GM19468 (cell line): ENCODE results near the gene ZDHHC11B.
"Not testable (repeated sequence)": the region's sequence is repeated elsewhere in the genome, so short reads cannot be mapped to it uniquely, and the experiment has no call there.

Experiments used
- ATAC-seq: cut with Tn5 transposase; IDR thresholded peaks from one replicate; pipeline ENCODE4 v1.9.1; 2021; ENCODE audit warnings: mild to moderate bottlenecking, moderate library complexity, moderate number of reproducible peaks; ENCODE audit not compliant: unreplicated experiment; ENCODE audit errors: extremely low read depth

ZDHHC11B gene

DNA sequence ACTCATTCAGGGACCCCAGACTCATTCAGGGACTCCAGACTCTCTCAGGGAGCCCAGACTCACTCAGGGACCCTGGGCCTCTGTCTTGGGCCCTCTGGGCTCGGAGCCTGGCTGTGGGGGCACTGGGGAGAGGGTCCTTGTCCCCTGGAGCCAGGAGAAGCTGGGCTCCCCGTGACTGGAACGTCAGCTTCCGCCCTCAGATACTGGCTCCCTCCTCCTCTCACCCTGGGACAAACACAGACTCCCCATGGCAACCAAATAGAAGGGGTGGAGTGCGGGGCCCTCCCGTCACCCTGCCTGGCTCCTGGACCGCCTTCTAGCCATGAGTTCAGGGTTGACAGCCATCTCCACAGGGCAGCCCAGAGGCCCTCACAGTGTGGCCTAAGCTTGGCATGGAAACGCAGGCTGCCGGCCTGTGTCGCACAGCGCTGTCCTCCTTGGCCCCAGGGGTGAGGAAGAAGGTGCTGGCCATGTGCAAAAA is 27.6 kb downstream of the ZDHHC11B start:
- no peak for ATAC-seq

DNA sequence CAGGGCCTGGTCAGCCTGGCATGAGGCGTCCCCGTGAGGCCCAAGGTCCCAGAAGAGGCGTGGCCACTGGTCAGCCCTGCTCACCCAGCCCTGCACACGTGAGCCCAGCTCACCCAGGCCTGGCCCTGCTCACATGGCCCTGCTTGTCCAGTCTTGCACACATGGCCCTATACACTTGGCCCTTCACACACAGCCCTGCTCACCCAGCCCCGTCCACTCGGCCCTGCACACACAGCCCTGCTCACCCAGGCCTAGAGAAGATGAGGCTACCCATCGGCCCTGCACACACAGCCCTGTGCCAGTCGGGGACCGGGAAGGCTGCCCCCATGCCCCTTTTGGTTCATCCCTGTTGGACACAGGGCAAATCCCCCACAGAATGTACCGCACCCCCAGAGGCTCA is 28.4 kb downstream of the ZDHHC11B start:
- no peak for ATAC-seq

- not testable (repeated sequence) for ATAC-seq
Observed at GRCh38 chr5:754143-754632, 30.3 kb downstream of the ZDHHC11B start.

DNA sequence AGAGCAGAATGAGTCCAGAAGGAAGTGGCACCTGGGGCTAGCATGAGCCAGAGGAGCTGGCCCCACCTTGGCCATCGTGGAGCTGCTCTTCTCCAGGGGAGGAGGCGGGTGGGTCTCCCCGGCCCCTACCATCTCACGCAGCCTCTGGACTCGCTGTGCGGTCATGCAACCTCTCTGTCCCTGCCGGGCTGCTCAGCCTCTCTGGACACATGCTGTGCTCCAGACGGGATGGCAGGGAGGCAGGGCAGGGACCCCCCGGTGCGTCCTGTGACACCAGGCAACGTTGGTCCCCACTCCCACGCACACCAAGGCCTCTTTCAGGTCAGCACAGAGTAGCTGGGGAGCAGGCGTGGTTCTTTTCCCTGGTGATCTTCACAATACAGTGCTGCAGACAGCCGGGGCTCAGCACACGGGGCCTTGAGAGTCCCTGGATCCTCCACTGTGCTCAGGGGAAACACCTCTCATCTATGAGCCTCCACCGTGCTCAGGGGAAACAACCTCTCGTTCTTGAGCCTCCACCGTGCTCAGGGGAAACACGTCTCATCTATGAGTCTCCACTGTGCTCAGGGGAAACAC is 30.9 kb downstream of the ZDHHC11B start:
- not testable (repeated sequence) for ATAC-seq

GRCh38 chr5:752532-753115 is 31.9 kb downstream of the ZDHHC11B start:
- ATAC-seq = not testable (repeated sequence)

DNA sequence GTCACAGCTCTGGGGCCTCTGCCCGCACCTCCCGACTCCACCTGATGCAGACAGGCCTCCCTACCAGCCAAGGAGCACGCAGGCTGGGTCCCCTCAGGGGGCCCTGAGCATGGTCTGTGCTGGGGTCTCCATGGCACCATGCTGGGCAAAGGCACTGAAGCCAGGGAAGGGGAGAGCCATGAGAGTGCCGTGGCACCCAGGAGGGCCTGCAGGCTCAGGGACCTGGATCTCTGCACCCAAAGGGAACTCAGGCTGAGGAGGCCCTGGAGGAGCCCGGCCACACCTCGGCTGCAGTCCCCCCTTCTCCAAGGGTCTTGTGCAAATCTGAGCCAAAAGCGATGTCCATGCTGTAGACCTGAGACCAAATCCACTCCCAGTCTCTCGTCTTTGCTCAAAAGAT is 32.5 kb downstream of the ZDHHC11B start:
- ATAC-seq = not testable (repeated sequence)

DNA sequence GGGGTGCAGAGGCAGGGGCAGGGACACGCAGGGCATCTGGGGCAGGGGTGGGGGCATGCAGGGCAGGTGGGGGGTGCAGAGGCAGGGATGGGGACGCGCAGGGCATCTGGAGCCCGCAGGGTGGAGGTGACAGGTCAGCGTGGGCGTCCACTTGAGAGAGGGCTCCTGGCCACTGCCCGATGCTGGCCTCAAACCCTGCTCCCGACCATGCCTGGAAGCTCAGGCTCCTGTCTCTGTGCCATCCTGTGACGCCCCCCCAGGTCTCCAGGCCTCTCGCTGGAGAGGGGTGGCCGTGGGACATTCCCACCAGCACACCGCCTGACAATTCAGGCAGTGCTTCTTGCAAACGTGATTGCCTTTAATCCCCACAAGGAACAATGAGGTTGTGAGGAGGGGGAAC is 33.0 kb downstream of the ZDHHC11B start:
- ATAC-seq = no peak

GRCh38 chr5:750226-750625 is 34.3 kb downstream of the ZDHHC11B start:
- ATAC-seq = not testable (repeated sequence)

DNA sequence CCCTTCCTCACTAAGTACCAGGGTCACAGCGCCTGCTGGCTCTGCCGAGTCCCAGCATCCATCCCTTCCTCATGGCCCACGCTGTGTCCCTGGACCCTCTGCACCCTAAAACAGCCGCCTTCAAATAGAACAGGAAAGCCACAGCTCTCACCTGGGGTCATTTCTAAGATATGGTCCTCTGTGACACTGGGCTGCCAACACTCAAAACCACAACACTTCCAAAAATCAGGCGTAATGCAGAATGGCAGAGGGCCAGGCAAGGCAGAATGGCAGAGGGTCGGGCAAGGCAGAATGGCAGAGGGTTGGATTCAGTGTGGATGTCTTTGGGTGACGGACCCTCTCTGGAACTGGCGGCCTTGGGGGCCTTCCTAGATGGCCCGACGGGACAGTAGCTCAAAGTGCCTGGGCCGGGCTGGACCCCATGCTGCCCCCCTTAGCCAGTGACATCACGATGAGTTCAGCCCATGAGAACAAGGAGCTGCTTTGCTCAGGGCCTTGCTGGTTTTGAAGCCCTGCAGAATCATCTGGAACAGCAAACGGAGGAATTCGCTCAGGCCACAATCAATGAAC is 35.3 kb downstream of the ZDHHC11B start:
- no peak for ATAC-seq

- not testable (repeated sequence) for ATAC-seq
Observed at GRCh38 chr5:748011-748980, 36.2 kb downstream of the ZDHHC11B start.

- not testable (repeated sequence) for ATAC-seq
Observed at GRCh38 chr5:747303-747844, 37.2 kb downstream of the ZDHHC11B start.

GRCh38 chr5:746258-746761 is 38.2 kb downstream of the ZDHHC11B start:
- ATAC-seq = no peak

GRCh38 chr5:745272-746142 is 39.0 kb downstream of the ZDHHC11B start:
- ATAC-seq = not testable (repeated sequence)

DNA sequence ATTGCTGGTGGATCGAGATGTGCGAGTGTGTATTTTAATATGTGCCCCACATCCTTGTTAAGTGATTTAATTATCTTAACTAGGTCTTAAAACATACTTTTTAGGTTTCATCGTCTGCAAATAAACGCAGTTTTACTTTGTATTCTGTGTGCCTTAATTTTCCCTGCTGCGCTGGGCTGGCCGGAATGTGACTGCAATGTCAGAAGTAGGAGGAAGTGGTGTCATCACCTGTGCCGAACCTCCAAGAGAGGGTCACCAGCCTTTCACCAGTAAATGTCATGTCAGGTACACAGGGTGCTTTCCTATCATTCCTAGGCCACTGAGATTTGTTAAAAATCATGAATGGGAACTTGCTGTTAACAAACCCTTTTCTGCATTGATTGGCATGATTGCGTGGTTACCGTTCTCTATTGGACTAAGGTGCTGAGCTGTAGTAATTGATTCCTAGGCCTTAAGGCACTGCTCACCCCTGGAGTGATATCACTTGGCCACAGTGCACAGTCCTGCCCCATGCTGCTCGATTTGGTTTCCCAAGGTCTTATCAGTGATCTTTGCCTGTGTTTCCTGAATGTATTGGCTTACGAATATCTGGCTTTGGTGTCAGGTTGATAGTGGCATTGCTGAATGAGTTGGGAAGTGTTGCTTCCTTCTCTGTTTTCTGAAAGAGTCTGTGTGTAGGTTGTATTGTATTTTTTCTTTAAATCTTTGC is 40.7 kb downstream of the ZDHHC11B start:
- not testable (repeated sequence) for ATAC-seq

DNA sequence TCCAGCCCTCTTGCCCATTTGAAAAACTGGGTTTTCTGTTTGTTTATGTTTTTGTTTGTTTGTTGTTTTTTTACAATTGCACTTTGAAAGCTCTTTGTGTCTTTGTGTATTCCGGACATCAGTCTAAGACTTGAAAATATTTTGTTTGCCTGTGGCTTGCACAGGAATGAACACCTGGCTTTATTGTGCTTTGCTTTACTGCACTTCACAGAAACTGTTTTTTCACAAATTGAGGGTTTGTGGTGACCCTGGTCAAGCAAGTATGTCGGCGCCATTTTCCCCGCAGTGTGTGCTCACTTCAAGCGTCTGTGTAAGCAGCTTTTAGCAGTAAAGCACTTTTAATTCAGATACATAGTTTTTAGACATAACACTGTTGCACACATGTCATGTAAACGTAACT is 42.3 kb downstream of the ZDHHC11B start:
- not testable (repeated sequence) for ATAC-seq

DNA sequence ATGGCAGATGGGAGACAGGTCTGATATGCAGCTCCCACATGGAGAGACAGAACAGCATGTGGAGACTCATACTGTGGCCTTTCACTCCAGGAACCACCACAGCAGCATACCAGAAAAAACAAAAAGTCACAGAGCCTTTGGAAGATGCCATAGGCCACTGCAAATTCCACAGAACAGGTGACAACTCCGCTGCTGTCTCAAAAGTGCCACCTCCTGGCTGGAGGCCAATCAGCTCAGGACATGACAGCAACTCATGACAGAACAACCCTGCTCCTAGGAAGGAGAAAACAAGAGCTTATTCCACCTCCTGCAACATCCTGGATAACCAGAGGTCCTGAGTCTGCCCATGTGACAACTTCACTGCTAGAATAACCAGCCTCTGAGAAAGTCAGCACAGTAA is 50.4 kb downstream of the ZDHHC11B start:
- not testable (repeated sequence) for ATAC-seq

DNA sequence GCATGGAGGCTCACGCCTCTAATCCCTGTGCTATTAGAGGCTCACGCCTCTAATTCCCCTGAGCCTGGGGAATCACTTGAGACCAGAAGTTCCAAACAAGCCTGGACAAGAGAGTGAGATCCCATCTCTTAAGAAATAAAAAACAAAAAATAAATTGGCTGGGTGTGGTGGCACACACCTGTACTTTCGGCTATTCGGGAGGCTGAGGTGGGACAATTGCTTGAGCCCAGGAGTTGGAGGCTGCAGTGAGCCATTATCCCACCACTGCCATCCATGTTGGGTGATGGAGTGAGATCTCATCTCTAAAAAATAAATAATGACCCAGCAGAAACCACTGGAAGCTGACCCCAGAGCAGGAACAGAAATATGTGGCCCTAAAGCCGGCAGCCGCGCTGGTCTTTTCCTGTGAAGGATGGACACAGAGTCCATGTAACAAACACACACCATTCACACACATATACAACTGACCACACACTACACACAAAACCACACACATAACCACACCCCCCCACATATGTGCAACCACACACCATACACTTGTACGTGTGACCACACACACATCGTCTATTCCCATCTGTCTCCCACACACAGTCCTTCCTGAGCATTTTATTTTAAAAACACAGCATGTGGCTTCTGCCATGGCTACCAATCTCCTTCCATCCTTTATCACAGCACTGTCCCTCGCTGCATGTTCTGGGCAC is 51.6 kb downstream of the ZDHHC11B start:
- ATAC-seq = not testable (repeated sequence)

DNA sequence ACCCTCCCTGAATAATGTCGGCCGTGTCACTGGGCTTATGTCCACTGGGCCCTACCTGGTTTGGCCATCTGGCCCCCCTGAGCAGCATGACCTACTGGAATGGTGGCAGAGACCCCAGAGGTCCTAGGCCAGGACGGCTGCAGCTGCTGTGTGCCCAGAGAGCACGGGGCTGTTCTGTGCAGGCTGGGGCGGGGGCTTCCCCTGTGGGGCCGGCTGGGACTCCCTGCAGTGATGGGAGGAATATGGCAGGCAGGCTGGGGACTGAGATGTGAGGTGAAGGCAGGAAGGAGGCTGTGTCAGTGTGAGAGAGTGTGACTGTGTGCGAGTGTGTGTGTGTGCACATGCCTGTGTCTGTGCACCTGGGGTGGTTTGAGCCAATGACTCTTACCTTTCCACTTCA is 55.3 kb downstream of the ZDHHC11B start:
- not testable (repeated sequence) for ATAC-seq
